Neuronal stem cell (in vitro differentiated cells): ENCODE results near the gene LYG1.

Source experiments
- DNase-seq: peaks from one replicate; pipeline ENCODE4 v3.0.0-alpha.2; 2013; ENCODE audit warnings: low spot score
- H2AFZ ChIP-seq: one replicate; pipeline ENCODE4 v1.6.1; 2013; ENCODE audit warnings: mild to moderate bottlenecking, low read length, inconsistent platforms
- H2AK5ac ChIP-seq: 2 replicates; pipeline ENCODE4 v1.6.1; 2013; ENCODE audit warnings: low read depth, mild to moderate bottlenecking, inconsistent platforms, low read length, moderate library complexity, mixed read lengths
- H2BK120ac ChIP-seq: 2 replicates; pipeline ENCODE4 v1.6.1; 2013; ENCODE audit warnings: low read depth, mild to moderate bottlenecking, inconsistent platforms, low read length, moderate library complexity, mixed read lengths
- H2BK12ac ChIP-seq: one replicate; pipeline ENCODE4 v1.6.1; 2013; ENCODE audit warnings: low read length, inconsistent platforms
- H2BK15ac ChIP-seq: 2 replicates; pipeline ENCODE4 v1.6.1; 2013; ENCODE audit warnings: mild to moderate bottlenecking, low read length, inconsistent platforms, mixed read lengths
- H2BK5ac ChIP-seq: one replicate; pipeline ENCODE4 v1.6.1; 2013; ENCODE audit warnings: inconsistent platforms, mild to moderate bottlenecking, low read length, moderate library complexity
- H3K14ac ChIP-seq: one replicate; pipeline ENCODE4 v1.6.1; 2013; ENCODE audit warnings: low read length, inconsistent platforms
- H3K18ac ChIP-seq: 2 replicates; pipeline ENCODE4 v1.6.1; 2013; ENCODE audit warnings: low read length, inconsistent platforms
- H3K23ac ChIP-seq: 2 replicates; pipeline ENCODE4 v1.6.1; 2013; ENCODE audit warnings: low read depth, mild to moderate bottlenecking, mixed read lengths, low read length, inconsistent platforms; ENCODE audit not compliant: poor library complexity
- H3K27ac ChIP-seq: replicated peaks from 3 replicates; pipeline ENCODE4 v1.5.1; 2013; ENCODE audit warnings: low read length, inconsistent platforms
- H3K27me3 ChIP-seq, 3 experiments: 2 replicates each; pipeline ENCODE4 v1.6.1; 2013; ENCODE audit warnings: low read length in 3 of 3, mild to moderate bottlenecking in 2 of 3, inconsistent platforms in 1 of 3, low read depth in 1 of 3, mixed read lengths in 1 of 3, moderate library complexity in 1 of 3; ENCODE audit not compliant: control insufficient read depth in 3 of 3, insufficient read depth in 3 of 3
- H3K36me3 ChIP-seq, 2 donors: replicated peaks in 1 of 2; 2 replicates each; pipeline ENCODE4 v1.6.1; 2013; ENCODE audit warnings: low read length in 2 of 2; ENCODE audit not compliant: control insufficient read depth in 2 of 2, insufficient read depth in 2 of 2
- H3K4ac ChIP-seq: 2 replicates; pipeline ENCODE4 v1.6.1; 2013; ENCODE audit warnings: inconsistent platforms, mild to moderate bottlenecking, low read length, moderate library complexity
- H3K4me1 ChIP-seq, 2 donors: 1 replicate in 1 of 2; 2 replicates in 1 of 2; pipeline ENCODE4 v1.6.1; 2013; ENCODE audit warnings: low read length in 2 of 2, low read depth in 1 of 2; ENCODE audit not compliant: control insufficient read depth in 2 of 2, insufficient read depth in 1 of 2
- H3K4me2 ChIP-seq: one replicate; pipeline ENCODE4 v1.6.1; 2013; ENCODE audit warnings: mild to moderate bottlenecking, low read length, inconsistent platforms; ENCODE audit not compliant: insufficient read depth, poor library complexity, severe bottlenecking
- H3K4me3 ChIP-seq, 2 donors: 2 replicates each; pipeline ENCODE4 v1.5.1; 2013; ENCODE audit warnings: low read length in 2 of 2, mild to moderate bottlenecking in 2 of 2, inconsistent platforms in 1 of 2, moderate library complexity in 1 of 2
- H3K79me1 ChIP-seq: one replicate; pipeline ENCODE4 v1.6.1; 2013; ENCODE audit warnings: low read depth, mild to moderate bottlenecking, inconsistent platforms, low read length, moderate library complexity
- H3K9ac ChIP-seq: one replicate; pipeline ENCODE4 v1.6.1; 2013; ENCODE audit warnings: mild to moderate bottlenecking, low read depth, low read length, inconsistent platforms; ENCODE audit not compliant: poor library complexity
- H3K9me3 ChIP-seq, 2 donors: replicated peaks in 1 of 2; 2 replicates each; pipeline versions ENCODE3 to v1.6.1; 2013; ENCODE audit warnings: low read length in 2 of 2, mild to moderate bottlenecking in 2 of 2, inconsistent platforms in 1 of 2, low read depth in 1 of 2, mixed read lengths in 1 of 2, moderate library complexity in 1 of 2; ENCODE audit not compliant: control insufficient read depth in 2 of 2, insufficient read depth in 1 of 2
- H4K8ac ChIP-seq: one replicate; pipeline ENCODE4 v1.6.1; 2013; ENCODE audit warnings: low read depth, mild to moderate bottlenecking, inconsistent platforms, low read length, moderate library complexity
- H4K91ac ChIP-seq: one replicate; pipeline ENCODE4 v1.6.1; 2013; ENCODE audit warnings: low read length, low read depth, mild to moderate bottlenecking, inconsistent platforms; ENCODE audit not compliant: poor library complexity
- WGBS, 2 donors: extraction: QIAGEN DNeasy Blood & Tissue Kit; methylation state at CpG; one replicate each; pipeline ENCODE4 v1.1.7; 2013; ENCODE audit warnings: missing lambda C conversion rate in 2 of 2, mixed read lengths in 1 of 2; ENCODE audit not compliant: insufficient read length in 2 of 2, insufficient replicate concordance in 1 of 2; ENCODE audit errors: extremely low coverage in 2 of 2; 5-methylcytosine and 5-hydroxymethylcytosine counted together

Gene LYG1

DNA sequence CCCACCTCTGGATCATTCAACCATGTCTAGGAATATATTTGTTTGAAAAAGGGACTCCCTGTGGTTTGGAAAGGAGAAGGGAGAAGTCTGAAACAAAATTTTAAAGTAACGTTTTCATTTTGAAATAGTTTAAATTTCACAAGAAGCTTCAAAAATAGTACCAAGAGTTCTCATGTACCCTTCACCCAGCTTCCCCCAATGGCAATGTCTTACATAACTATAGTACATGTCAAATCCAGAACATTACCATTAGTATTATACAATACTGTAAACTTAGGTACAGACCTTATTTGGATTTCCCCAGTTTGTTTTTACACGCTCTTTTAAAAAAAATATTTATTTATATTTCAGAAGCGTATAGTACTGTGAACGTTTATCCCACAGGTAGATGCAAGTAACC lies 41.5 kb downstream of the LYG1 start:
- Histone ChIP-seq H3K79me1 (no peaks in the 10 kb centered on the region), H3K27ac (no peak overlapping the region), H3K9me3 (peaks cover 0 to 2% of the 10 kb centered on the region in 2 donors), H3K4me2 (no peak overlapping the region), H2AFZ (no peak overlapping the region), H3K9ac (no peak overlapping the region), H3K4ac (no peak overlapping the region), H4K8ac (no peak overlapping the region), H3K4me3 (no peak overlapping the region), H2BK120ac (no peak overlapping the region), H4K91ac (no peak overlapping the region), H3K14ac (no peak overlapping the region), H3K23ac (no peak overlapping the region), H2BK15ac (no peak overlapping the region), H2AK5ac (no peak overlapping the region), H2BK5ac (no peak overlapping the region), H2BK12ac (no peak overlapping the region), H3K4me1 (no peaks in the 10 kb centered on the region), H3K18ac (no peak overlapping the region), H3K27me3 (no peaks in the 10 kb centered on the region), H3K36me3 (no peaks in the 10 kb centered on the region)
- no CpG with 5 or more reads among the region's 4 CpGs for WGBS, 2 donors
- no peak for DNase-seq

DNA sequence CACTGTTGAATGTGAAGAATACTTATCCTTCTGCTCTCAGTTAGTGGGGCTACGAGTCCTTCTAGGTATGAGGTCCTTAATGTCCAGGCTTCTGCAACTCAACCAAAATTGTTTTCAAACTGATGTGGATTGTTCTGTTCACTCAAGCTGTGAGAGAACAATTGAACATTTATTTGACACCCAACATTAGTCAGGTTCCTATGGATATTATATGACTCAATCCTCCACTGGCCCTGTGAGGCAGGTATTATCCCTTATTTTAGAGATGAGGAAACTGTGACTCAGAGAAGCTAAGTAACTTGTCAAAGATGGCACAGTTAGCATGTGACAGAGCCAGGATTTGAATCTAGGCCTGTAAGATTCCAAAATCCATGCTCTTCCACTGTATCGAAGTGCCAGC lies 44.3 kb downstream of the LYG1 start:
- H3K27me3 ChIP-seq, result no peaks in the 10 kb centered on the region
- no peak overlapping the region for H3K18ac ChIP-seq
- H3K4me3 ChIP-seq, result no peak overlapping the region
- H3K4me2 ChIP-seq, result no peak overlapping the region
- H2BK12ac ChIP-seq, result no peak overlapping the region
- no peak overlapping the region for H4K8ac ChIP-seq
- no peaks in the 10 kb centered on the region for H3K79me1 ChIP-seq
- no peak overlapping the region for H3K9ac ChIP-seq
- H3K4me1 ChIP-seq, result no peaks in the 10 kb centered on the region
- H2BK15ac ChIP-seq, result no peak overlapping the region
- WGBS, 2 donors, result no CpG with 5 or more reads among the region's 2 CpGs
- no peak overlapping the region for H2AFZ ChIP-seq
- H3K4ac ChIP-seq, result no peak overlapping the region
- H3K14ac ChIP-seq, result no peak overlapping the region
- H2BK120ac ChIP-seq, result no peak overlapping the region
- H3K27ac ChIP-seq, result no peak overlapping the region
- H2AK5ac ChIP-seq, result no peak overlapping the region
- H2BK5ac ChIP-seq, result no peak overlapping the region
- DNase-seq, result no peak
- H3K36me3 ChIP-seq, result no peaks in the 10 kb centered on the region
- H3K9me3 ChIP-seq, result peaks cover 0 to 2% of the 10 kb centered on the region in 2 donors
- no peak overlapping the region for H4K91ac ChIP-seq
- H3K23ac ChIP-seq, result no peak overlapping the region

DNA sequence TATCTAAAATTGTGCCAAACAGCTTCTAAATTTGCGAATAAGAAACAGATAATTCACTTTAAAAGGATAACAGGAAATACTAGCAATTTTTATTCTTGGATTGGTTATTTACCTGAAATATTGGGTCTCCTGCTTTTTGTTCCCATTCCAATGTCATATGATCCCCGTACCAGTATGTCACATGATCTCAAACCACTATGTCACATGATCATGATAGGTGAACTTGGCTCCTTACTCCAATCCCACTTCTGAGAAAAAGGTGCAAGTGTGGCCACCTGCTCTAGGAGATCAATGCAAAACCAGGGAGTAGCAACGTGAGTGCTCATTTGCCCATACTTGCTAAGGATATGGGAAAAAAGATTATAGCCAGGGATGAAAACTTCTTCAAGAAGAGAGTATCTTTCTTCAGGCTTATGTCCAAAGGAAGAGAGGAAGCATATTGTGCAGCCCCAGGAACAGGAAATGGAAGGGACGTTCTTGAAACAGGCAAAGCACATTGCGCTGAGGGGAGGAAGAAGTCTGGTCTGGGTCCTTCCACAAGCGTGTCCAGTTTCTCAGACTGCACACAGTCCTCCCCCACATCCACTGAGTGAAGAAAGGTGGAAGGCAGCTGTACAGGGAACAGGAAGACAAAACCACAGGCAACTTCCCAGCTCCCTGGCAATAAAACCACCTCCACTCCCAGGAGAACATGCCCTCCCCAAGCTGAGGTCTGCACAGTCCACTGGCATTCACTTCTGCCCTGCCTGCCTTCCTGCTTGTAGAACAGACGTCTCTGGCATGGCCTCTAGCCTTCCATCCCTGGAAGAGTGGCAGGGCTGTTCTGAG lies 45.3 kb downstream of the LYG1 start, which contains the start of gene LYG2:
LYG2 (minus strand) TSS at position 176 of the 828 bp plus-strand sequence. CDS start 1,406 bp downstream, outside the sequence.
- no CpG with 5 or more reads among the region's 7 CpGs for WGBS, 2 donors
- Histone ChIP-seq H2BK5ac (no peak within 1 kb of the TSS), H3K4me3 (no peak within 1 kb of the TSS), H3K14ac (no peak within 1 kb of the TSS), H4K8ac (no peak within 1 kb of the TSS), H3K23ac (no peak within 1 kb of the TSS), H3K9ac (no peak within 1 kb of the TSS), H2AFZ (no peak within 1 kb of the TSS), H3K18ac (no peak within 1 kb of the TSS), H3K79me1 (no peaks in the 10 kb centered on the region), H3K36me3 (no peaks in the 10 kb centered on the region), H3K4ac (no peak within 1 kb of the TSS), H3K27ac (no peak within 1 kb of the TSS), H3K9me3 (peaks cover 1 to 2% of the 10 kb centered on the region in 2 donors), H4K91ac (no peak within 1 kb of the TSS), H2AK5ac (no peak within 1 kb of the TSS), H3K4me2 (no peak within 1 kb of the TSS), H3K27me3 (no peaks in the 10 kb centered on the region), H2BK15ac (no peak within 1 kb of the TSS), H2BK12ac (no peak within 1 kb of the TSS), H3K4me1 (no peaks in the 10 kb centered on the region), H2BK120ac (no peak within 1 kb of the TSS)
- DNase-seq, result no peak

DNA sequence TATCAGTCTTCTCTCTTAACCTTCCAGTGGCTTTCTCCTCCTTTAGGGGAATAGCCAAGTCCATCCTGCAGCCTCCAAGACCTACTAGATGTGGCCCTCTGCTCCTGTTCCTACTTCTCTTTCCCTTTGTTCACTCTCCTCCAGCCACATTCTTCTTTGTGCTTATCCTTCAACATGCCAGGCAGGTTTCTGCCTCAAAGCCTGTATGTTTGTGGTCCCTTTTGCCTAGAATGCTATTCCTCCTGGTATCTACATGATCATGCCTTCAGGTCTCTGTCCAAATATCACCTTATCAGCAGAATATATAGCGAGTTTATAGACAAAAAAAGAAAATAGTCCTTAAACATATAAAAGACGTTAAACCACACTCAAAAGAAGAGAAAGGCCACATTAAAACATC lies 51.0 kb downstream of the LYG1 start:
- H2BK120ac ChIP-seq, result no peak overlapping the region
- no CpG with 5 or more reads among the region's 2 CpGs for WGBS, 2 donors
- no peaks in the 10 kb centered on the region for H3K4me1 ChIP-seq
- H3K4me3 ChIP-seq, result no peak overlapping the region
- no peak overlapping the region for H4K8ac ChIP-seq
- H3K27ac ChIP-seq, result no peak overlapping the region
- peaks cover 2 to 3% of the 10 kb centered on the region in 2 donors for H3K9me3 ChIP-seq
- no peak overlapping the region for H2AFZ ChIP-seq
- H3K4me2 ChIP-seq, result no peak overlapping the region
- no peak overlapping the region for H3K18ac ChIP-seq
- H3K27me3 ChIP-seq, result no peaks in the 10 kb centered on the region
- no peaks in the 10 kb centered on the region for H3K36me3 ChIP-seq
- no peak overlapping the region for H2AK5ac ChIP-seq
- H3K14ac ChIP-seq, result no peak overlapping the region
- H4K91ac ChIP-seq, result no peak overlapping the region
- H3K9ac ChIP-seq, result no peak overlapping the region
- H3K4ac ChIP-seq, result no peak overlapping the region
- no peak overlapping the region for H2BK5ac ChIP-seq
- no peaks in the 10 kb centered on the region for H3K79me1 ChIP-seq
- no peak for DNase-seq
- H2BK12ac ChIP-seq, result no peak overlapping the region
- no peak overlapping the region for H2BK15ac ChIP-seq
- H3K23ac ChIP-seq, result no peak overlapping the region
